Activated naive CD4-positive, alpha-beta T cell treated with anti-CD3 and anti-CD28 coated beads for 36 hours (primary cell): ENCODE measurements around the gene HAT1. TPM values are rescaled to one million over a fixed set of nuclear protein-coding genes. Genes with fewer than 3 reads are reported as not detected.

ENCODE experiments used
- CTCF ChIA-PET: fragments of 350-600 bp; sonication (Branson Sonifier 250); formaldehyde crosslinking; loops from one replicate; lab custom pipeline; 2021; ENCODE audit warnings: antibody characterized with exemption; lab: Charles Lee
- DNase-seq: peaks from one replicate; pipeline ENCODE4 v3.0.0-alpha.2; 2020
- H3K27ac Mint-ChIP-seq: one replicate; pipeline ENCODE4 v1.8.0; 2021; ENCODE audit warnings: mild to moderate bottlenecking, mixed read lengths
- H3K27me3 Mint-ChIP-seq: one replicate; pipeline ENCODE4 v1.8.0; 2021; ENCODE audit warnings: low read depth, mixed read lengths
- H3K36me3 Mint-ChIP-seq: one replicate; pipeline ENCODE4 v1.8.0; 2021; ENCODE audit warnings: low read depth, mixed read lengths
- H3K4me1 Mint-ChIP-seq: one replicate; pipeline ENCODE4 v1.8.0; 2021; ENCODE audit warnings: low read depth, mixed read lengths
- H3K4me3 Mint-ChIP-seq: one replicate; pipeline ENCODE4 v1.8.0; 2021; ENCODE audit warnings: mild to moderate bottlenecking, moderate library complexity, mixed read lengths
- H3K9me3 Mint-ChIP-seq: one replicate; pipeline ENCODE4 v1.8.0; 2021; ENCODE audit warnings: mixed read lengths
- intact Hi-C: fragments of 100-400 bp; cut with micrococcal nuclease; formaldehyde crosslinking; loops from one replicate; pipeline ENCODE4 v1.15.1; 2023
- total RNA-seq, 2 experiments: library from RNA; stranded (reverse); gene quantifications; one replicate each; pipeline ENCODE4 v1.2.3, GENCODE V29; 2021

HAT1 gene
- 10 to 100 TPM; 74.6 to 77.2 TPM for total RNA-seq

DNA sequence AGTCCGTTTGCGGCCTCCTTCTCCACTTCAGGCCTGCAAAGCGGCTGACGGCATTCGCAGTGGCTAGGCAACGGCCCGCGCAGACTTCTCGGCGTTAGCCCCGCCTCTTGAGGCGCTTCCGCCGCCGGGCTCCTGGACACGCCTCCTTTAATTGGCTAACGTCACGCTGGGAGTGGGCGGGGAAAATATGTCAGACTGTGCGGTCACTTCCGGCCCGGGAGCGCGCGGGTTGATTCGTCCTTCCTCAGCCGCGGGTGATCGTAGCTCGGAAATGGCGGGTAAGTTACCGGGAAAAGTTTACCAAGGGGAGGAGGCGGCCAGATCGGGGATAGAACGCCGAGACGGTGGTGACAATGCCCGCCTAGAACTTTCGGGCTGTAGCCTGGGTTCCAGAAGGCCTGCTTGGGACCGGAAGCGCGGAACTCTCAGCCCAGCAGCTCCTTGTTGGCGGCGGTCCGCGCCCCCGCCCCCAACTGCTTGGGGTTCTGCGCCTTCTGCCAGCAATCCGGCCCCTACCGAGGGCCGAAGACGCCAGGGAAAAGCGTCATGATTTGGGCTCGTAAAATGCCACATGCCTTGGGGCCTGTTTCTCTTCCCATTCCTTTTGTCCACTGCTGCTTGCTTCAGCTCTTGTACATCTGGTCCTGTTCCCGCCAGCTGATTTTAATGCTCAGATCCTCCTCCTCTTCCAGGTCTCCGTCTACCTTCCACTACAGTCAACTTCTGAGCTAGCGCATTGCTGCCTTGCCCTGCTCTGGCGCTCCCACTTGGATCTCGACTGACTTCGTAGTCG lies at the start of gene HAT1:
TSS of gene HAT1 (plus strand) at position 232 of the 793 bp plus-strand sequence. CDS start at position 272, 40 bp downstream.
- DNase-seq, result peak; percentile 99
- intact Hi-C loops, result loop anchor here (1.0 to 10.0 kb wide), 9 partner anchors 28 to 994 kb away; partner anchors contain the start of genes DCAF17, DLX2, DYNC1I2 and METAP1D
- H3K4me3 Mint-ChIP-seq, result peak within 1 kb of the TSS; percentile 88
- no peaks in the 10 kb centered on the region for H3K27me3 Mint-ChIP-seq
- H3K4me1 Mint-ChIP-seq, result peaks cover 34% of the 10 kb centered on the region
- H3K27ac Mint-ChIP-seq, result peak within 1 kb of the TSS; percentile 97
- CTCF ChIA-PET, result interaction anchor here (0.5 to 1.5 kb wide), 2 partner anchors 22 to 219 kb away, joined by 4 to 5 read pairs; no protein-coding TSS in a partner anchor
- no peaks in the 10 kb centered on the region for H3K9me3 Mint-ChIP-seq
- H3K36me3 Mint-ChIP-seq, result peaks cover 25% of the 10 kb centered on the region

GRCh38 chr2:171874517-171874916 lies 47.7 kb upstream of the HAT1 start:
- Mint-ChIP-seq H3K9me3 (peaks cover 4% of the 10 kb centered on the region), H3K4me3 (no peak overlapping the region), H3K36me3 (peaks cover 30% of the 10 kb centered on the region), H3K4me1 (peaks cover 22% of the 10 kb centered on the region), H3K27me3 (no peaks in the 10 kb centered on the region), H3K27ac (no peak overlapping the region)
- CTCF ChIA-PET, result no interaction called here
- intact Hi-C loops, result no loop called here
- DNase-seq, result no peak

DNA sequence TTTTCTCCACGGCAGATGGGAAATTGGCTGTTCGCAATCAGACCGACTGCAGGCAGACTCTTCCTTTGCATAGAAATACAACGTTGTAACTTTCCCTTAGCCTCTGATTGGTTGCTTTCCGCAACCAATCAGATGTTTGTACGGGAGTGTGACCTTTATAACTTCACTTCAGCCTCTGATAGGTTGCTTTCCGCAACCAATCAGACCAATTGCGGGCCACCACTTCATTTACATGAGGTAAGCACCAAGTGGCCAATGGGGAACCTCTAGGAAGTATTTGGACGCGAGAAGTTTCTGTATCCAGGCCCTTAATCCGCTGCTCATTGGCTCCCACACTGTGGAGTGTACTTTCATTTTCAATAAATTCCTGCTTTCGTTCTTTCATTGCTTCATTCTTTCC lies 47.3 kb upstream of the HAT1 start:
- H3K27me3 Mint-ChIP-seq, result no peaks in the 10 kb centered on the region
- H3K36me3 Mint-ChIP-seq, result peaks cover 30% of the 10 kb centered on the region

DNA sequence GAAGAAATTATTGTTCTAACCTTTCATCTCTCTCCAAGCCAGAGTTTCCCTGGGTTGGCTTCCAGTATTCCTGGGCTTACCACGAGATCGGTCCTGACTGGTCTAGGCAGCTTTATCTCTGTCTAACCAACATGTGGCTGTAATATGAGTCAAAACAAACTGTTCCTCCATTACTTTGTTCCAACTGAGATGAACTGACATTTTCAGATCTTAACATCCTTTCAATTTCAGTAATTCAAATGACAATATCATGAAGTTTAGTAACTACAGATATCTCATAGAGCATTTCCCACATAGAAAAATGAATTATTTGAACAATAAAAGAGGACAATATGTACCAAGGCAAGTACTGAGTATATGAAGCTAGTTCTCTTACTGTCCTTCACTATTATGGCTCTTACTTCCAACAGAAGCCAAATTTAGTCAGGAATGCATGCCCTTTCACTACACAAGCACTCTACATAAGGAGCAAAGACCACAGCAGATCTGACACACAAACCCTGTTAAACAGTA lies 43.7 kb upstream of the HAT1 start:
- no peak overlapping the region for H3K4me3 Mint-ChIP-seq
- CTCF ChIA-PET, result interaction anchor here (1.3 kb wide), 1 partner anchor 27 kb away, joined by 3 read pairs; no protein-coding TSS in a partner anchor
- intact Hi-C loops, result no loop called here
- peaks cover 34% of the 10 kb centered on the region for H3K4me1 Mint-ChIP-seq
- peak; percentile 14 for DNase-seq
- H3K27ac Mint-ChIP-seq, result no peak overlapping the region
- H3K27me3 Mint-ChIP-seq, result no peaks in the 10 kb centered on the region
- H3K36me3 Mint-ChIP-seq, result peaks cover 16% of the 10 kb centered on the region
- peaks cover 4% of the 10 kb centered on the region for H3K9me3 Mint-ChIP-seq

More for the DNA sequence above, 47.3 kb upstream of the HAT1 start:
- intact Hi-C loops, result no loop called here
- Mint-ChIP-seq H3K4me3 (no peak overlapping the region), H3K27ac (no peak overlapping the region), H3K4me1 (peaks cover 23% of the 10 kb centered on the region), H3K9me3 (peaks cover 4% of the 10 kb centered on the region)
- CTCF ChIA-PET, result no interaction called here
- DNase-seq, result no peak

- H3K27ac Mint-ChIP-seq, result no peak overlapping the region
- no peak overlapping the region for H3K4me3 Mint-ChIP-seq
- peaks cover 12% of the 10 kb centered on the region for H3K36me3 Mint-ChIP-seq
- no peak for DNase-seq
- no peaks in the 10 kb centered on the region for H3K27me3 Mint-ChIP-seq
- H3K9me3 Mint-ChIP-seq, result peaks cover 4% of the 10 kb centered on the region
- H3K4me1 Mint-ChIP-seq, result peaks cover 36% of the 10 kb centered on the region
- intact Hi-C loops, result no loop called here
- CTCF ChIA-PET, result interaction anchor here (1.3 kb wide), 1 partner anchor 25 kb away, joined by 3 read pairs; no protein-coding TSS in a partner anchor
Measured at GRCh38 chr2:171879865-171880264, 42.4 kb upstream of the HAT1 start.

- no peak for DNase-seq
- peaks cover 38% of the 10 kb centered on the region for H3K4me1 Mint-ChIP-seq
- intact Hi-C loops, result no loop called here
- H3K36me3 Mint-ChIP-seq, result peaks cover 7% of the 10 kb centered on the region
- no peaks in the 10 kb centered on the region for H3K9me3 Mint-ChIP-seq
- H3K4me3 Mint-ChIP-seq, result no peak overlapping the region
- CTCF ChIA-PET, result interaction anchor here (0.5 to 1.1 kb wide), 3 partner anchors 12 to 595 kb away, joined by 3 read pairs; no protein-coding TSS in a partner anchor
- no peak overlapping the region for H3K27ac Mint-ChIP-seq
- no peaks in the 10 kb centered on the region for H3K27me3 Mint-ChIP-seq
Measured at GRCh38 chr2:171880774-171881173, 41.5 kb upstream of the HAT1 start.

DNA sequence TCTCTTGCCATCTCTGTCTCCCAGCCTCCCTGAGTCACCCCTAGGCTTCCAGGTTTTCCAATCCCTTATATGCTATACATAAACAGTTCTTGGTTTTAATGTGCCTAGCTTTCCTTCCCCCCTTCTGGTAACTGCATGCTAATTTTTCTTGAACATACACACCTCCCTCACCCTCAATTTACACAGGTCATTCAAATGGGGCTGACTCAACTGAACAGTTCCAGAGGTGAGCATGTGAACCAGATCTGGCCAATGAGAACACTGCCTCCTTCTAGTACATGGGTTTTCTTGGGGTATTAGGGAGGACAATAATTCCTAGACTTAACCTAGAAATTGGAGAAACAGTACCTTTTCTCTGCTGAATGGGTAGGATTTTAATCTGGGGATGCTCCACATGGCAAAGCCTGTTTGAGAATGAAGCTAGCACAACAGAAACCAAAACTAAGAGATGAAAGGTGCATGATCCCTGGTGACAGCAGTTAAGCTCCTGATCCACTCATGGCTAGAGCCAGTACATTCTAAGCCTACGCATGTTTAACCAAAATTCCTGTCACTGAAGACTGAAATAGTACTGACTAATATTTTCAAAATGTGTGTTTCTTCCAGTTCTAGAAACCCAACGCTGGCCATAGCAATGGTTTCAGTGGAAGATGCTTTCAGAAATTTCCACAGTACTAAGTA lies 40.0 kb upstream of the HAT1 start:
- DNase-seq, result peak; percentile 8
- no peak overlapping the region for H3K27ac Mint-ChIP-seq
- H3K9me3 Mint-ChIP-seq, result no peaks in the 10 kb centered on the region
- H3K27me3 Mint-ChIP-seq, result no peaks in the 10 kb centered on the region
- H3K4me1 Mint-ChIP-seq, result peaks cover 31% of the 10 kb centered on the region
- H3K4me3 Mint-ChIP-seq, result no peak overlapping the region
- CTCF ChIA-PET, result no interaction called here
- intact Hi-C loops, result no loop called here
- H3K36me3 Mint-ChIP-seq, result peaks cover 7% of the 10 kb centered on the region

- DNase-seq, result no peak
- Mint-ChIP-seq H3K9me3 (no peaks in the 10 kb centered on the region), H3K27me3 (no peaks in the 10 kb centered on the region), H3K27ac (no peak overlapping the region), H3K4me1 (peaks cover 27% of the 10 kb centered on the region), H3K4me3 (no peak overlapping the region), H3K36me3 (peaks cover 7% of the 10 kb centered on the region)
- CTCF ChIA-PET, result interaction anchor here (1.0 kb wide), 1 partner anchor 9 kb away, joined by 6 read pairs; no protein-coding TSS in a partner anchor
- intact Hi-C loops, result no loop called here
Measured at GRCh38 chr2:171883275-171883893, 38.9 kb upstream of the HAT1 start.

GRCh38 chr2:171889333-171889732 lies 32.9 kb upstream of the HAT1 start:
- no peak overlapping the region for H3K27ac Mint-ChIP-seq
- DNase-seq, result no peak
- no peak overlapping the region for H3K4me3 Mint-ChIP-seq
- CTCF ChIA-PET, result no interaction called here
- peaks cover 38% of the 10 kb centered on the region for H3K4me1 Mint-ChIP-seq
- H3K36me3 Mint-ChIP-seq, result peaks cover 27% of the 10 kb centered on the region
- intact Hi-C loops, result no loop called here
- no peaks in the 10 kb centered on the region for H3K27me3 Mint-ChIP-seq
- no peaks in the 10 kb centered on the region for H3K9me3 Mint-ChIP-seq

DNA sequence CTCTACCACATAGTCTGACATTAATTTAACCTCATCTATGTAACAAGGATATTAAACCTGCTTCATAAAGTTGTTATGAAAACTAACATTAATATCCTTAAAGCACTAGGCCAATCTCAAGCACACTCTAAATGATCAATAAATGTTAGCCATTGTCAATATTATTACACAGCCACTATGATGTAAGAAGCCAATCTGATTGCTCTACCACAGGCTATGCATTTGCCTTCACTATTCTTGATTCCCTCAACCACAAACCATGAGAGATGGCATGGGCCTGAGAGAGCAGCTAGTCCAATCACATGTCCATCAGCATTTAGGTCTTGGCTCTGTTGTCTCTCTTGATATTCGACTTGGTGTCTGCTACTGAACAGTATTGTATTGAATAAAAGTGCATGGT lies 32.5 kb upstream of the HAT1 start:
- Mint-ChIP-seq H3K9me3 (no peaks in the 10 kb centered on the region), H3K27ac (no peak overlapping the region), H3K4me3 (no peak overlapping the region), H3K27me3 (no peaks in the 10 kb centered on the region), H3K36me3 (peaks cover 27% of the 10 kb centered on the region), H3K4me1 (peaks cover 43% of the 10 kb centered on the region)
- no peak for DNase-seq
- intact Hi-C loops, result loop anchor here (5.0 to 10.0 kb wide), 4 partner anchors 545 to 965 kb away; partner anchors contain the start of genes GORASP2, PDK1 and TLK1
- CTCF ChIA-PET, result no interaction called here

DNA sequence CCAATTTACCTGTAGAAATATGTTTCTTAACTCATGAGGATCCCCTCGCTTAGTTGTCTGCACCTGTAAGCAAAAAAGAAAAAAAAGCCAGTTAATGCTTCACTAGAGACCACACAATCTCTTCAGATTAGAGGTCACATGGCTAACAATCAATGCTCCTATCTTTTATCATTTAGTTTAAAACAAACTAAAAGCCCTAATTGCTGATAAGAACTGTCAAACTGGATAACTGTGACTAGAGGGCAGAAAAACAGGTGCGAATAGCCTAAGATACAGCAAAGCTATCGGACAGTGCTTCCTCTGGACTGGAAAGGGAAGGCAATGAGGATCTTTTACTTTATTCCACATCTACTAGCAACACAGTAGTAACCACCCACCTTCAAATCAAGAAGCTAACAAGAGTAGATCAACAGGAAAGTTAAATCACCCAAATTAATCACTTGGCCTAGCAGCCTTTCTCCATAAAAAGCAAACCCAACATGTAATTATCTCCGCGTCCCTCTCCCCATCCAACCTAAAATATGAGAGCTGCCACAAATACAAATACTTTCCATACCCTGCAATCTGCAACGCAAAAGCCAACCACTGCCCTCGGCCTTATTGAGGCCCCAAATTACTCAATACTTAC lies 29.0 kb upstream of the HAT1 start:
- no peak for DNase-seq
- Mint-ChIP-seq H3K27ac (peak overlapping the region; percentile 94), H3K4me1 (peaks cover 42% of the 10 kb centered on the region), H3K4me3 (peak overlapping the region; percentile 100), H3K27me3 (no peaks in the 10 kb centered on the region), H3K9me3 (no peaks in the 10 kb centered on the region), H3K36me3 (peaks cover 25% of the 10 kb centered on the region)
- intact Hi-C loops, result loop anchor here (5.0 to 10.0 kb wide), 4 partner anchors 541 to 969 kb away; partner anchors contain the start of genes GORASP2, PDK1 and TLK1
- CTCF ChIA-PET, result interaction anchor here (1.0 to 1.7 kb wide), 5 partner anchors 10 to 294 kb away, joined by 3 to 6 read pairs (median 4); partner anchors contain the start of genes DLX1 and DLX2
